ENCODE results near the gene TMEM9.

TMEM9 gene

DNA sequence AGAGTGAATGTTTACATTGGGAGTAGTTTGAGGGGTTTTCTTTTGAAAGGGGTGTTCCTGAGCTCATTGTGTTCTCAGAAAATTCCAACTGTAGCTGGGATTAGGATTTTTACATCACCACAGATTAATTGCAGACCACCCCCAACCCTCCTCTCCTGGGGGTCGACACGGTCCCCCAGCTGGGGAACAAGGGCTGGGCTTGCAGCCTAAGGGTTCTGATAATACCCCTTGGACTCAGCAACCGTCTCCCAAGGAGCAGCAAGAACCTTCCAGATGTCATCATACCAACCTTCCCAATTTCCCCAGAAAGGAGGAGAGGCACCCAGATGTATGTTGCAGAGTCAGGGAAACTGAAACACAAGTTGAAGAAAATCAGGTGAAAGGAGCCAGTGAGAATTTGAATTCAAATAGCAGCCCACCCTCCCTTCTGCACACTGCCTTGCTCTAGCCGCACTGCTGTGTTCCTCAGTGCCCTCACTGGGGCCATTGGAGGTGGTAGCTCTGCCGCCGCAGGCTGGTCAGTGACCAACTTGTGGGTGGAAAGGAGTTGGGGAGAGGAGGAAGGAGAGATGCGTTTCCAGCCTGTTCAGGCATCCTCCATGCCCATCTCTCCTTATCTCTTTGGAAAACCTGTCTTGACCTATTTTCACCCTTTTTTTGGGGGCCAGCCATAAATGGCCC, 21.7 kb upstream of the TMEM9 start:
- Histone ChIP-seq H3K4me3 (ENCODE audit: low read length) (no peak overlapping the region), H3K79me2 (ENCODE audit: low read length) (no peaks in the 10 kb centered on the region), H3K4me2 (ENCODE audit: low read length) (no peak overlapping the region), H3K36me3 (replicated peaks; ENCODE audit: low read depth, low read length) (no peaks in the 10 kb centered on the region), H3K27me3 (ENCODE audit: low read depth, low read length) (peaks cover 31% of the 10 kb centered on the region), H3K9me3 (ENCODE audit: insufficient read depth, low read length) (no peaks in the 10 kb centered on the region), H4K20me1 (ENCODE audit: insufficient read depth, low read length) (no peaks in the 10 kb centered on the region), H3K27ac (ENCODE audit: low read length) (no peak overlapping the region), H3K9ac (ENCODE audit: low read length) (no peak overlapping the region), H3K4me1 (ENCODE audit: low read length) (peaks cover 13% of the 10 kb centered on the region), H2AFZ (ENCODE audit: low read depth, low read length) (no peak overlapping the region)
- TF ChIP-seq, protein P1, sequence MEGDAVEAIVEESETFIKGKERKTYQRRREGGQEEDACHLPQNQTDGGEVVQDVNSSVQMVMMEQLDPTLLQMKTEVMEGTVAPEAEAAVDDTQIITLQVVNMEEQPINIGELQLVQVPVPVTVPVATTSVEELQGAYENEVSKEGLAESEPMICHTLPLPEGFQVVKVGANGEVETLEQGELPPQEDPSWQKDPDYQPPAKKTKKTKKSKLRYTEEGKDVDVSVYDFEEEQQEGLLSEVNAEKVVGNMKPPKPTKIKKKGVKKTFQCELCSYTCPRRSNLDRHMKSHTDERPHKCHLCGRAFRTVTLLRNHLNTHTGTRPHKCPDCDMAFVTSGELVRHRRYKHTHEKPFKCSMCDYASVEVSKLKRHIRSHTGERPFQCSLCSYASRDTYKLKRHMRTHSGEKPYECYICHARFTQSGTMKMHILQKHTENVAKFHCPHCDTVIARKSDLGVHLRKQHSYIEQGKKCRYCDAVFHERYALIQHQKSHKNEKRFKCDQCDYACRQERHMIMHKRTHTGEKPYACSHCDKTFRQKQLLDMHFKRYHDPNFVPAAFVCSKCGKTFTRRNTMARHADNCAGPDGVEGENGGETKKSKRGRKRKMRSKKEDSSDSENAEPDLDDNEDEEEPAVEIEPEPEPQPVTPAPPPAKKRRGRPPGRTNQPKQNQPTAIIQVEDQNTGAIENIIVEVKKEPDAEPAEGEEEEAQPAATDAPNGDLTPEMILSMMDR (IDR thresholded peaks at IDR 0.05; ENCODE audit: low read depth, low read length) = no peak
- no peak for TF ChIP-seq EZH2phosphoT487 (IDR thresholded peaks at IDR 0.05; ENCODE audit: low read depth)

- no peak overlapping the region for H3K4me3 ChIP-seq (ENCODE audit: low read length)
- no peak overlapping the region for H3K4me2 ChIP-seq (ENCODE audit: low read length)
- H3K79me2 ChIP-seq (ENCODE audit: low read length) = no peaks in the 10 kb centered on the region
- H3K9me3 ChIP-seq (ENCODE audit: insufficient read depth, low read length) = no peaks in the 10 kb centered on the region
- H3K36me3 ChIP-seq (replicated peaks; ENCODE audit: low read depth, low read length) = no peaks in the 10 kb centered on the region
- H3K9ac ChIP-seq (ENCODE audit: low read length) = no peak overlapping the region
- peaks cover 20% of the 10 kb centered on the region for H3K4me1 ChIP-seq (ENCODE audit: low read length)
- H3K27ac ChIP-seq (ENCODE audit: low read length) = no peak overlapping the region
- no peaks in the 10 kb centered on the region for H4K20me1 ChIP-seq (ENCODE audit: insufficient read depth, low read length)
- H3K27me3 ChIP-seq (ENCODE audit: low read depth, low read length) = peaks cover 11% of the 10 kb centered on the region; the same call in 1 of the 2 replicates
- TF ChIP-seq, protein P1 (IDR thresholded peaks at IDR 0.05; ENCODE audit: low read depth, low read length) = no peak
- no peak for TF ChIP-seq EZH2phosphoT487 (IDR thresholded peaks at IDR 0.05; ENCODE audit: low read depth)
- H2AFZ ChIP-seq (ENCODE audit: low read depth, low read length) = no peak overlapping the region
These were observed 19.5 kb upstream of the TMEM9 start for GRCh38 chr1:201173736-201174135.

DNA sequence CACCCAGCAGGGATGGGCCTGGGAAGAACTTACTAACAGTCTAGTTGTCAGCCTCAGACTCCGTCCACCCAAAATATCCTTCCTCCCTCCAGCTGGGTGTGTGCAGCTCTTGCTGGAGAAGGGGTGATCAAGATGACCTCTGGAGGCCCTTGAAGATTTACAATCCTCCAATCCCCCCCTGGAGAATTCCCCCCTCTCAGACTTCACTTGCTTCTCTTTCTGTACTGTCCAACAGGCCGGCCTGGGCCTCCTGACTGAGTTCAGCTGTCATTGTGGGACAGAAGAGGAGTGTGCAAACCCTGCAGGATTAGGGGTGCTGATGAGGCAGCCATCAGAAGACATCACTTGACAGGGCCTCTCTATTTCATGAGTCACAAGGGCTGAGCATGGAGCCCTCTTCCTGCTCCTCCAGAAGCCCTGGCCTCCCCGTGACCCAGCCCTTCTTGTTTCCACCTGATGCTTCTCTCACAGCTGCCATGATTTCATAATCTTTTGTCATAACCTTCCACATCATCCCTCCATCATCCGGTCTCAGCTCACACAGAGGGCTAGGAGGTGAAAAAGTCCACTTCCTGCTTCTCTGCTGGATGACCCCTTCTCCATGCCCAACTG, 18.8 kb upstream of the TMEM9 start:
- TF ChIP-seq, protein P1 (IDR thresholded peaks at IDR 0.05; ENCODE audit: low read depth, low read length) = no peak
- no peak for TF ChIP-seq EZH2phosphoT487 (IDR thresholded peaks at IDR 0.05; ENCODE audit: low read depth)
- H3K9ac ChIP-seq (ENCODE audit: low read length) = no peak overlapping the region
- H3K4me1 ChIP-seq (ENCODE audit: low read length) = peaks cover 20% of the 10 kb centered on the region
- H3K4me3 ChIP-seq (ENCODE audit: low read length) = no peak overlapping the region
- H2AFZ ChIP-seq (ENCODE audit: low read depth, low read length) = no peak overlapping the region
- no peaks in the 10 kb centered on the region for H4K20me1 ChIP-seq (ENCODE audit: insufficient read depth, low read length)
- no peaks in the 10 kb centered on the region for H3K9me3 ChIP-seq (ENCODE audit: insufficient read depth, low read length)
- no peak overlapping the region for H3K4me2 ChIP-seq (ENCODE audit: low read length)
- peaks cover 6% of the 10 kb centered on the region; the same call in 1 of the 2 replicates for H3K27me3 ChIP-seq (ENCODE audit: low read depth, low read length)
- H3K36me3 ChIP-seq (replicated peaks; ENCODE audit: low read depth, low read length) = no peaks in the 10 kb centered on the region
- no peak overlapping the region for H3K27ac ChIP-seq (ENCODE audit: low read length)
- H3K79me2 ChIP-seq (ENCODE audit: low read length) = no peaks in the 10 kb centered on the region

GRCh38 chr1:201172326-201172725, 18.1 kb upstream of the TMEM9 start:
- Histone ChIP-seq H3K4me2 (ENCODE audit: low read length) (peak overlapping the region; percentile 93; the same call in 1 of the 2 replicates), H2AFZ (ENCODE audit: low read depth, low read length) (no peak overlapping the region), H3K27me3 (ENCODE audit: low read depth, low read length) (peaks cover 6% of the 10 kb centered on the region; the same call in 1 of the 2 replicates), H3K4me1 (ENCODE audit: low read length) (peaks cover 20% of the 10 kb centered on the region), H3K79me2 (ENCODE audit: low read length) (no peaks in the 10 kb centered on the region), H4K20me1 (ENCODE audit: insufficient read depth, low read length) (no peaks in the 10 kb centered on the region), H3K9me3 (ENCODE audit: insufficient read depth, low read length) (no peaks in the 10 kb centered on the region), H3K27ac (ENCODE audit: low read length) (no peak overlapping the region), H3K4me3 (ENCODE audit: low read length) (0 out of 2 replicates have a peak overlapping the region, but pooled peaks have one; percentile 87), H3K36me3 (replicated peaks; ENCODE audit: low read depth, low read length) (no peaks in the 10 kb centered on the region), H3K9ac (ENCODE audit: low read length) (no peak overlapping the region; the same call in 1 of the 2 replicates)
- no peak for TF ChIP-seq EZH2phosphoT487 (IDR thresholded peaks at IDR 0.05; ENCODE audit: low read depth)
- TF ChIP-seq, protein P1 (IDR thresholded peaks at IDR 0.05; ENCODE audit: low read depth, low read length) = no peak
